IPS-NIHi7 (cell line): Measurements from ENCODE around the gene AUTS2.

Source experiments
- DNase-seq: peaks from one replicate; pipeline ENCODE4 v3.0.0; 2012; ENCODE audit warnings: mixed read lengths; ENCODE audit errors: extremely low spot score

The AUTS2 gene

GRCh38 chr7:69818636-69819332 is 220.5 kb downstream of the AUTS2 start:
- DNase-seq, result no peak

GRCh38 chr7:69819333-69819705 is 221.0 kb downstream of the AUTS2 start:
- no peak for DNase-seq

- no peak for DNase-seq
Measured at GRCh38 chr7:69820479-69821192, 222.4 kb downstream of the AUTS2 start.

- no peak for DNase-seq
Measured at GRCh38 chr7:69822386-69822785, 224.1 kb downstream of the AUTS2 start.

GRCh38 chr7:69823151-69823744 is 225.0 kb downstream of the AUTS2 start:
- no peak for DNase-seq

- DNase-seq, result no peak
Measured at GRCh38 chr7:69825113-69825972, 227.1 kb downstream of the AUTS2 start.

GRCh38 chr7:69826283-69826682 is 228.0 kb downstream of the AUTS2 start:
- no peak for DNase-seq

GRCh38 chr7:69827140-69827539 is 228.9 kb downstream of the AUTS2 start:
- DNase-seq, result no peak

- DNase-seq, result no peak
Measured at GRCh38 chr7:69827558-69827957, 229.3 kb downstream of the AUTS2 start.

GRCh38 chr7:69832356-69832755 is 234.1 kb downstream of the AUTS2 start:
- DNase-seq, result no peak

GRCh38 chr7:69833964-69834363 is 235.7 kb downstream of the AUTS2 start:
- DNase-seq, result no peak

- DNase-seq, result no peak
Measured at GRCh38 chr7:69836702-69837101, 238.4 kb downstream of the AUTS2 start.

- peak; percentile 70 for DNase-seq
Measured at GRCh38 chr7:69837387-69838068, 239.3 kb downstream of the AUTS2 start.

GRCh38 chr7:69839782-69840181 is 241.5 kb downstream of the AUTS2 start:
- no peak for DNase-seq

- no peak for DNase-seq
Measured at GRCh38 chr7:69840248-69840647, 242.0 kb downstream of the AUTS2 start.

GRCh38 chr7:69843653-69844052 is 245.4 kb downstream of the AUTS2 start:
- DNase-seq, result no peak

GRCh38 chr7:69844264-69844868 is 246.1 kb downstream of the AUTS2 start:
- no peak for DNase-seq

- no peak for DNase-seq
Measured at GRCh38 chr7:69845721-69846495, 247.6 kb downstream of the AUTS2 start.

- DNase-seq, result no peak
Measured at GRCh38 chr7:69847921-69848612, 249.8 kb downstream of the AUTS2 start.

GRCh38 chr7:69849268-69849667 is 251.0 kb downstream of the AUTS2 start:
- DNase-seq, result no peak
